HG03025 (cell line): ENCODE data around the gene NKD1.

ENCODE experiments used
- ATAC-seq: cut with Tn5 transposase; IDR thresholded peaks from one replicate; pipeline ENCODE4 v1.9.1; 2021; ENCODE audit warnings: mild to moderate bottlenecking, moderate library complexity; ENCODE audit not compliant: unreplicated experiment, low FRiP score

The NKD1 gene

DNA sequence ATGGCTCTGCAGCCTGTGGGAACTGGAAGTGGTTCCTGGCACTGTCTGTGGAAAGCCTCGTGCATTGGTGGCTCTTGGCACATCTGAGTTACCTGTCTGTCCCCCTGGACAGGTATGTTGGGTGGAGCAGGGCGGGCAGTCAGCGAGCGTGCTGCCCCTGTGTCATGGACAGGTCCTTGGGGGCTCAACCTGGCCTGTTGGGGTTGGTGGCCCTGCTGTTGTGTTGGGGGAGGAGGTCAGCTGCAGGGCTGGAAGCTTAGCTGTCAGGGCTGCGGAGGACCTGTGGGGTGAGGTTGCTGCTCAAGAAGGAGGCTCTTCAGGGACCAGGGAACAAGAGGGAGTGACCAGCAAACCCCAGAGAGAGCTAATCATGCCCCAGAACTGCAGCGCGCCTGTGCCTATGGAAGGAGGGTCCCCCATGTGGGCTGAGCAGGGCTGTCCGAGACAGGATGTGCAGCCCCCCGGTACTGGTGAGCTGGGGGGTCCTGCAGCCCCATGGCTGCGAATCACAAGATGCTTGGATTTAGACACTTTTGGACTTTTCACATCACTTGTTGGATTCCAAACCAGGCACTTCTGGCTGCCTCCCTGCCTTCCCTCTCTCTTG, 7.2 kb downstream of the NKD1 start:
- no peak for ATAC-seq

- no peak for ATAC-seq
These were observed 7.9 kb downstream of the NKD1 start for GRCh38 chr16:50555952-50556673.

GRCh38 chr16:50557046-50557445, 8.8 kb downstream of the NKD1 start:
- no peak for ATAC-seq

- ATAC-seq: no peak
These were observed 10.7 kb downstream of the NKD1 start for GRCh38 chr16:50558913-50559312.

- no peak for ATAC-seq
These were observed 11.1 kb downstream of the NKD1 start for GRCh38 chr16:50559342-50559741.

DNA sequence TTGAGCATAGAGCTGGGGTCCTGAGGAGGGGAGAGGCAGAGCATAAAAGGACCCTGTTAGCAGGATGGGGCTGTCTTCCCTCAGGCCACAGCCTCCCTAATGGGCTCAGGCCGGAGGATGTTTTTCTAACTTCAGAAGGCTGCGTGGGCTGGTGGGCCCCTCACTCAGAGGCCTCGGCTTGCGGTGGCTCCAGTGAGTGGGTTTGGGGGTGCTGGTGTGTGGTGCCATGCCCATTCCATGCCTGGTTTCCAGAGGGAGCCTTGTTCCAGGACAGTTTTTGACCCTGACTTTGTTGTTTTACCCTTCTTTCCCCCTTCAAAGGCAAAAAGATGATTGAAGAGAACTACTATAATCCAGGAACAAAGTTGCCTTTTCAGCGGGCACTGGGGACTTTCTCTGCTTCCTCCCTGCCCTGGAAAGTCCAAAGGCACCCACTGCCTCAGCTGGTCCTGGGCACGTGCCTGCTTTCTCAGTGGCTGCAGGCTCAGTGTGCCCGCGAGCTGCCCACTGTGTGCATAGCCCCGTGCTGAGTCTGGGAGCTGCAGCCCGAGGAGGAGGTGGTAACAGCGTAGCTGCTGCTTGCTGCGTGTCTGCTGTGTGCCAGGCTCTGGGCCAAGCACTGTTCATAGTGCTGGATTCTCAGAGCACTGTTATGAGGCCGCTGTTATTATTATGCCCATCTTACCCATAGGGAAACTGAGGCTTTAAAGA, 11.8 kb downstream of the NKD1 start:
- ATAC-seq: no peak

- ATAC-seq: no peak
These were observed 13.0 kb downstream of the NKD1 start for GRCh38 chr16:50560903-50561863.

- no peak for ATAC-seq
These were observed 14.5 kb downstream of the NKD1 start for GRCh38 chr16:50562657-50563056.

DNA sequence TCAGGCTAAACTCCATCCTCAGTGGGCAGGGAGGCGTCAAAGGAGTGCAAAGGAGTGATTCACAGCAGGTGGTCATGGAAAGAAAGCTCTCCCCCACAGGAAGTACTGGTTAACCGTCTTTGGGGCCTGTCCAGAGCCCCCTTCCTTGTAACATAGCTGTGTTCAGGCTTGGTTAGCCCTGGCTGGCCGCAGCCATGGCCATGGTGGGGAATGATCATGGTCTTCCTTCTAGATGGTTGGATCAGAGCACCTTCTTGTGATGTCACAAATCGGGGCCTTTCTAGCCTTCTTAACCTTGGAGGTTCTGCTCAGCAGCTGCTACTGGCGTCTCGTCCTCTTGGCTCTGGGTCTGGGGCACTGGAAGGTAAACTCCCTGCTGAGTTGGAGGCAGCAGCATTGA, 15.8 kb downstream of the NKD1 start:
- no peak for ATAC-seq

DNA sequence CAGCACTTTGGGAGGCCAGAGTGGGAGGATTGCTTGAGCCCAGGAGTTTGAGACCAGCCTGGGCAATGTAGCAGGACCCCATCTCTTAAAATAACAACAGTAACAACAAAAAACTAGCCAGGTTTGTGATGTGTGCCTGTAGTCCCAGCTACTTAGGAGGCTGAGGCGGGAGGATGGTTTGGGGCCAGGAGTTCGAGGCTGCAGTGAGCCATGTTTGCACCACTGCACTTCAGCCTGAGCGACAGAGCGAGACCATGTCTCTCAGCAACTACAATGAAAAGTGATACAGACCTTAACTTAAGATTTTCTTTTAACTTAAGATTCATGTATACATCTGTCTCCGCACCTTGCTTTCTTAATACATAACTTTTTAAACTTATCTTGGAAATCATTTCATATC, 17.2 kb downstream of the NKD1 start:
- ATAC-seq: no peak

GRCh38 chr16:50566014-50566962, 18.1 kb downstream of the NKD1 start:
- ATAC-seq: no peak

GRCh38 chr16:50567651-50568050, 19.5 kb downstream of the NKD1 start:
- no peak for ATAC-seq

DNA sequence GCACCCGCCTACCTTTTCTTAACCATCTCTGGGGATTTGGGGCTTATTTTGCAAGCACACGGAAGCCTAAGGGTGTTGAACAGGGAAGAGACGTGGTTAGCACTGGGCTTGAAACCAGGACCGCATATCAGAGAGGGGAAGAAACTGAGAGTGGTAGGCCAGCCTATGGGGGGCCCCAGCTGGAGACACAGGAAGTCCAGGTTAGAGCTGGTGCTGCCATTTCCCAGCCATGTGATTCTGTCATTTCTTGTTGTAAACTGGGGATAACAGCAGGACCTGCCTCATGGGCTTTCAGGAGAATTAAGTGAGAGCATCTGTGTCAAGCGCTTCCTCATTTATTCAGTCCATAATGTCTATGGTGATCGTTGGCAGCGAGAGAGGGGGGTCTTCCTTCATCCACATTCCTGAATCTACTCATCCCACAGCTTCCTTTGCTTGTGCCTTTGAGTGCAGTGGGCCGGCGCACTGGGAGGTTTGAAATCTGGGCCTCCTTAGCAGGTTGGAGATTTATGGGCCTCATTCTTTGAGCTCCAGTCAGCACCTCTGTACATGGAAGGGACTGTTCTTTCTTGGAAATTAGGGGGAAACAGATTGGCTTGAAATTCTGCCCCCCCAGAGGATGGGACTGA, 20.1 kb downstream of the NKD1 start:
- ATAC-seq: no peak

GRCh38 chr16:50570354-50570753, 22.2 kb downstream of the NKD1 start:
- no peak for ATAC-seq

GRCh38 chr16:50570808-50571598, 22.8 kb downstream of the NKD1 start:
- no peak for ATAC-seq

DNA sequence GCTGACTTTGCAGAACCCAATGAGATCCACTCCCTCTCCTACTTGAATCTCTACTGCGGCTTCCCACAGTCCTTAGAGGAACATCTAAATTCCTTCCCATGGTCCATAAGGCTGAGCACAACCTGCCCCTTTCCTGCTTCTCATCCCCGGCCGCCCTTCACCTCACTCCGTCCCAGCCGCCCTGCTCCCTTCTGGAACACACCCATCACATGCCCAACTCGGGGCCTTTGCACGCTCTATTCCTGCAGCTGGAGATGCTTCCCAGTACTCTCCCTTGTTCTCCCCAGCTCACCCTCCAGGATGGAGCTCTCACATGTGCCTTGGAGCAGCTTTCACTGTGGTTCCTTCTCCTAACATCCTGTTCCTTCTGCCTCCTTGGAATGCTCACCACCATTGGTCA, 23.6 kb downstream of the NKD1 start:
- no peak for ATAC-seq

DNA sequence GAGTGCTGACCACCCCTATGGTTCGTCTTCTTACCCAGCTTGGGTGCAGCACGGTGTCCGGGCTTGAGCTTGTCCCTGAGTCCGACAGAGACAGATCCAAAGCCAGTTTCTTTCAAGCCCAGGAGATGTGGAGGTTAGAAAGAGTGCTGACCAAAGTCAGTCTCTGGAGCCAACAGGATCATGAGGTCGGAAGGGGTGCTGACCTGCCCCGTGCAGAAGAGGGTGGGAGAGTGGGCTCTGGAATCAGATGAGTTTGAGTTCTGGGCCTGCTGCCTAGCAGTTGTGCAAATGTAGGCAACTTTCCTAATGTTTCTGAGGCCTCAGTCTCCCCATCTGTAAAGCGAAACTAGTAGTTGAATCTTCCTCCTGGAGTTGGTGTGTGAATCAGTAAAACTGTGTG, 24.5 kb downstream of the NKD1 start:
- ATAC-seq: no peak

DNA sequence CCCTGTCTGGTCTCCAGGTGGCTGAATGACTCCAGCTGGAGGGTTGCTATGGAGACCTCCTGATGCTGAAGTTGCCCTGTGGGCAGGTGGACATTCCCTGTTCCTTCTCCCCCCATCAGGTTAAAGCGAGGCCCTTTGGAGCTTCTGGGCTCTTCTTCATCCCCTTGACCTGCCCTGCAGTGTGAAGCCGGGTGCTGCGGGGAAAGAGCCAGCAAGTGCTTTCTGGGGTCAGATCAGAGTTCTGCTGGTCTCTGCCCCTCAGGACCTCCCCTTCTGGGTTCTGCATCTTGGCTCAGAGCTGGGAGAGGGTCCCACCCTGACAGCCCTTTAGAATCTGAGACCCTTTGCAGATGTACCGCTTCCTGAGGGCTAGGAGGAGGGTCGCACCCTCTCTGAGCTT, 25.1 kb downstream of the NKD1 start:
- ATAC-seq: no peak
